Heart right ventricle (tissue), 16 donors: ENCODE data around the gene INAVA. TPM values are rescaled to one million over a fixed set of nuclear protein-coding genes. Genes with fewer than 3 reads are reported as not detected.
A peak's percentile ranks its signal among the peaks of the same experiment; 100 is the strongest.

ENCODE experiments used
- ATAC-seq, 8 donors: fragments of 200-7000 bp; cut with Tn5 transposase; one replicate each; pipeline ENCODE4 v1.9.1; 2020; ENCODE audit warnings: mild to moderate bottlenecking in 8 of 8, moderate library complexity in 8 of 8, moderate number of reproducible peaks in 1 of 8
- DNase-seq, 2 donors: peaks; one replicate each; pipeline ENCODE4 v3.0.0-alpha.2; 2020
- H3K27ac ChIP-seq, 10 donors: fragments of 200-600 bp; sonication (generic) in 2 of 10; one replicate each; pipeline versions ENCODE4 v1.5.0 to v1.8.0; 2020 to 2022; ENCODE audit warnings: mild to moderate bottlenecking in 3 of 10
- H3K27me3 ChIP-seq, 7 donors: fragments of 200-600 bp; one replicate each; pipeline ENCODE4 v1.8.0; 2021 to 2022; ENCODE audit warnings: mild to moderate bottlenecking in 2 of 7
- H3K36me3 ChIP-seq, 9 donors: fragments of 200-600 bp; sonication (generic) in 1 of 9; one replicate each; pipeline versions ENCODE4 v1.5.0 to v1.8.0; 2020 to 2022; ENCODE audit warnings: mild to moderate bottlenecking in 2 of 9
- H3K4me1 ChIP-seq, 9 donors: fragments of 200-600 bp; sonication (generic) in 1 of 9; one replicate each; pipeline versions ENCODE4 v1.5.0 to v1.8.0; 2020 to 2022; ENCODE audit warnings: mild to moderate bottlenecking in 4 of 9
- H3K4me3 ChIP-seq, 10 donors: fragments of 200-600 bp; sonication (generic) in 2 of 10; one replicate each; pipeline versions ENCODE4 v1.5.0 to v1.8.0; 2020 to 2022; ENCODE audit warnings: mild to moderate bottlenecking in 7 of 10, moderate library complexity in 2 of 10
- H3K9me3 ChIP-seq, 11 donors: fragments of 200-600 bp in 10 of 11; sonication (generic) in 2 of 11; one replicate each; pipeline versions ENCODE4 v1.5.0 to v1.8.0; 2013 to 2022; ENCODE audit warnings: mild to moderate bottlenecking in 2 of 11, control low read depth in 1 of 11, moderate library complexity in 1 of 11
- WGBS, 2 donors: extraction: QIAGEN DNeasy Blood & Tissue Kit; methylation state at CpG; one replicate each; pipeline ENCODE4 v1.1.7; 2013; ENCODE audit warnings: inconsistent platforms in 1 of 2; 5-methylcytosine and 5-hydroxymethylcytosine counted together
- intact Hi-C, 10 donors: fragments of 100-400 bp; cut with DNase I; formaldehyde crosslinking; loops; one replicate each; pipeline versions ENCODE4 v1.11.1 to v1.14.2; 2022
- polyA plus RNA-seq, 2 donors: library from polyadenylated mRNA; stranded (reverse); fragments of 200-250 nt; gene quantifications; one replicate each; pipeline ENCODE4 v1.2.3, GENCODE V29; 2013
- total RNA-seq, 10 donors: library from RNA; stranded (reverse); fragmentation: NEBNext Ultra II Directional in 3 of 10; extraction: Animal tissue kit (Norgen Biotek cat#: 25700) in 3 of 10; gene quantifications; one replicate each; pipeline versions ENCODE4 v1.2.1 to v1.2.4, GENCODE V29; 2021 to 2023
- TF ChIP-seq, protein P1 (sequence below), 9 donors: fragments of 200-600 bp; sonication (generic) in 2 of 9; IDR thresholded peaks; one replicate each; pipeline versions ENCODE4 v1.5.0 to v1.8.0; 2021 to 2022; ENCODE audit warnings: antibody characterized with exemption in 9 of 9, mild to moderate bottlenecking in 5 of 9, moderate library complexity in 1 of 9
- donor health status: Arrhythmogenic right ventricular cardiomyopathy.
- donor health status: ischemic (EF 13 %, LVEDD 7.1; RV severe dilation, severe dysfunction).
- donor health status: healthy with polysubstance abuse.
- donor health status: DM: no; HTN: yes; CAD: no.
- donor health status: DM: no; HTN: no; CAD: no.
- donor health status: ischemic (EF 25% LVEDD 6.9; RV normal size, moderate dysfunction).
- donor health status: ischemic (EF 25% LVEDD 5.7; RV mildly dilated, moderate dysfunction).
- donor health status: healthy.
- donor health status: DM: yes; HTN: yes; CAD: no.
- donor health status: Ischemic cardiomyopathy.
- donor health status: ischemic (EF 35%, LVEDD 5.7; RV mildly dilated, moderate dysfunction).
- donor health status: nonischemic (EF 11% LVEDD 7.7; RV severe dilation, severe dysfunction).
- donor health status: DM: yes; HTN: yes; CAD: no.
- donor health status: PGD.
- donor health status: ischemic (EF 29% LVEDD 5.4; RV normal size, mild dysfunction).
- donor health status: nonischemic (EF 23%, LVEDD 6.1; RV moderate dilation, normal function).

Gene INAVA
- total and polyA plus RNA-seq, 12 donors, result 0.01 to 0.29 (median 0.11) TPM; not detected in 7

DNA sequence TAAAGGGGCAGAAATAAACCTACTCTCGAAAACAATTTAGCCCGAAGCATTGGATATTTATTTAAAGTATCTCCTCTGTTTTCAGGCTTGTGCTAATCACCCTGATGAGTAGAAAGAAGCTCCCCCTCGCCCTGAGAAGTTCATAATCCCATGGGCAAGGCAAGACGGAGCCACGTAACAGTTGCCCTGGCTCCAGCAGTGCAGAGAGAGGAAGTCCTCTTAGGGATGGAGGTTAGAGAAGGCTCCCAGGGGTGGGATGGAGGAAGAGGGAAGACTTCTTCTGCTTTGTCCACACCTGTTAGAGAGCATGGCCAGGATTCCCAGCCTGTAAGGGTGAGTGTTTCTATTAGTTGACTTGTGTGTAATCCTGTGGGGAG, 25.3 kb upstream of the INAVA start:
- H3K27ac ChIP-seq, result peak overlapping the region in 1 of 10 donors; percentile 8
- H3K36me3 ChIP-seq, result peaks cover 0 to 12% (median 0%) of the 10 kb centered on the region in 9 donors
- H3K4me1 ChIP-seq, result peaks cover 10 to 19% (median 13%) of the 10 kb centered on the region in 9 donors
- DNase-seq (no peak), ATAC-seq (no peak)
- peaks cover 19 to 58% (median 51%) of the 10 kb centered on the region in 7 donors for H3K27me3 ChIP-seq
- WGBS, 2 donors, result 72 to 78% methylated on average over 5 of the region's 5 CpGs
- TF ChIP-seq, protein P1, sequence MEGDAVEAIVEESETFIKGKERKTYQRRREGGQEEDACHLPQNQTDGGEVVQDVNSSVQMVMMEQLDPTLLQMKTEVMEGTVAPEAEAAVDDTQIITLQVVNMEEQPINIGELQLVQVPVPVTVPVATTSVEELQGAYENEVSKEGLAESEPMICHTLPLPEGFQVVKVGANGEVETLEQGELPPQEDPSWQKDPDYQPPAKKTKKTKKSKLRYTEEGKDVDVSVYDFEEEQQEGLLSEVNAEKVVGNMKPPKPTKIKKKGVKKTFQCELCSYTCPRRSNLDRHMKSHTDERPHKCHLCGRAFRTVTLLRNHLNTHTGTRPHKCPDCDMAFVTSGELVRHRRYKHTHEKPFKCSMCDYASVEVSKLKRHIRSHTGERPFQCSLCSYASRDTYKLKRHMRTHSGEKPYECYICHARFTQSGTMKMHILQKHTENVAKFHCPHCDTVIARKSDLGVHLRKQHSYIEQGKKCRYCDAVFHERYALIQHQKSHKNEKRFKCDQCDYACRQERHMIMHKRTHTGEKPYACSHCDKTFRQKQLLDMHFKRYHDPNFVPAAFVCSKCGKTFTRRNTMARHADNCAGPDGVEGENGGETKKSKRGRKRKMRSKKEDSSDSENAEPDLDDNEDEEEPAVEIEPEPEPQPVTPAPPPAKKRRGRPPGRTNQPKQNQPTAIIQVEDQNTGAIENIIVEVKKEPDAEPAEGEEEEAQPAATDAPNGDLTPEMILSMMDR (IDR thresholded peaks at IDR 0.05), result no peak
- H3K9me3 ChIP-seq, result no peaks in the 10 kb centered on the region
- intact Hi-C loops, result no loop called here
- H3K4me3 ChIP-seq, result no peak overlapping the region

DNA sequence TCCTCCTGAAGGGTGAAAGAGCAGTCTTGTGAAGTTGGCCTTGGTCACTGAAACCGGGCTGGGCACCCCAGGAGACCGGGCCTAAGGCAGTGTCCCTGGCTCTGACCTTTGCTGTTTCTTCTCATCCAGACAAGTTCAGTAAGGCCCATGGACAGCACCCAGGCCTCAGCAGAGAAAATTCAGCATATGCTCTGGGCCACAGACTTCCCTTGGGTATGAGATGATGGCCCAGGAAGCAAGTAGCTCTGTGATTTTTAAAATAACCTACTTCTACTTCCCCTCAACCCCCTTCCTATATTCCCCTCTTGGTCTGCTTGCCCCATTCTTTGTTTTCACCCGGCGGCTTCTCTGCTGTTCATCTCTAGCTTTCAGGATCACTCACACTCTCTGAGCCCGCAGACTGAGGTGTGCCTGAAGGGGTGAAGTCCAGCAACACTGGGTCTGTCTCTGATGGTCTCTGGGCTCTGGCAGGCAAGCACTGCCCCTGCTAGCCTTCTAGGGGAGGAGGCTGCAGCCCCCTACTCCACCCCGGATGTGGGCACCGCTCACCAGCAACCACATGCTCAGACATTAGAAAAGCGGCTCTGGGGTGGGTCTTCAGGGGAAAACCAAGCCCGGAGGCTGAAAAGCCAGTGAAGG, 24.8 kb upstream of the INAVA start:
- WGBS, 2 donors, result 88 to 90% methylated on average over 9 of the region's 9 CpGs
- TF ChIP-seq, protein P1 (IDR thresholded peaks at IDR 0.05), result no peak
- no peaks in the 10 kb centered on the region for H3K9me3 ChIP-seq
- DNase-seq, result no peak
- intact Hi-C loops, result loop anchor here in 1 of 10 donors (10.0 kb wide), 1 partner anchor 175 kb away; no protein-coding TSS in a partner anchor
- no peak overlapping the region for H3K4me3 ChIP-seq
- H3K27me3 ChIP-seq, result peaks cover 19 to 63% (median 56%) of the 10 kb centered on the region in 7 donors
- peak overlapping the region in 1 of 10 donors; percentile 8 for H3K27ac ChIP-seq
- ATAC-seq, result no peak
- H3K36me3 ChIP-seq, result peaks cover 0 to 9% (median 0%) of the 10 kb centered on the region in 9 donors
- peaks cover 10 to 19% (median 13%) of the 10 kb centered on the region in 9 donors for H3K4me1 ChIP-seq

DNA sequence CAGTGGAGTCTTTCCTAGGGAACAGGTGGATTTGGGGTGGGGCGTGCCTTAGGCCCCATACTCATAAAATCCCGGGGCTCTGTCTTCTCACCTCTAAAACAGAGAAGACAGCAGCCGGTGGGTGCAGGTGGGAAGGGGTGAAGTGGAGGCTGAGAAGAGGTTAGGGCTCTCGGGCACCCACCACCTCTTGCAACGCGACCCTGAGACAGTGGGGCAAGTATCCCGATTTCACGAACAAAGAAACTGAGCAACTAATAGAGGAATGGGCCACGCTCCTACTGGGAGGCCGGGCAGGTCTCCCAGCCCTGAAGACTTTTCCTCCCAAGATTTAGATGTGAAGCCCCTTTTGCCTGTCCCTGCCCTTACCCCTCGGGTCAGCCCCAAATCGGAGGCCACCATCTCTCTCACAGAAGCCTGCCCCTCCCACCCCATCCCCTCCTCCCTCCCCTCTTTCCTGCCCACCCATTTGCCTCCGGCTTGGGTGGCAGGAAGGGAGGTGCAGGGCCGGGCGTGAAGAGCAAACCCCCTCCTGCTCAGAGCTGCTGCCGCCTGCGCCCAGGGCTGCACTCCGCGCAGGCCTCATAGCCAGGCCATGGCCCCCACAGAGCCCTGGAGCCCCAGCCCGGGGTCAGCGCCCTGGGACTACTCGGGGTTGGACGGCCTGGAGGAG, 22.1 kb upstream of the INAVA start, which contains the start of gene GPR25:
TSS of gene GPR25 (plus strand) at position 536 of the 670 bp plus-strand sequence. CDS start at position 593, 57 bp downstream.
- 65 to 78% methylated on average over 21 to 23 of the region's 23 CpGs for WGBS, 2 donors
- no peak for DNase-seq
- TF ChIP-seq, protein P1 (IDR thresholded peaks at IDR 0.05), result no peak

DNA sequence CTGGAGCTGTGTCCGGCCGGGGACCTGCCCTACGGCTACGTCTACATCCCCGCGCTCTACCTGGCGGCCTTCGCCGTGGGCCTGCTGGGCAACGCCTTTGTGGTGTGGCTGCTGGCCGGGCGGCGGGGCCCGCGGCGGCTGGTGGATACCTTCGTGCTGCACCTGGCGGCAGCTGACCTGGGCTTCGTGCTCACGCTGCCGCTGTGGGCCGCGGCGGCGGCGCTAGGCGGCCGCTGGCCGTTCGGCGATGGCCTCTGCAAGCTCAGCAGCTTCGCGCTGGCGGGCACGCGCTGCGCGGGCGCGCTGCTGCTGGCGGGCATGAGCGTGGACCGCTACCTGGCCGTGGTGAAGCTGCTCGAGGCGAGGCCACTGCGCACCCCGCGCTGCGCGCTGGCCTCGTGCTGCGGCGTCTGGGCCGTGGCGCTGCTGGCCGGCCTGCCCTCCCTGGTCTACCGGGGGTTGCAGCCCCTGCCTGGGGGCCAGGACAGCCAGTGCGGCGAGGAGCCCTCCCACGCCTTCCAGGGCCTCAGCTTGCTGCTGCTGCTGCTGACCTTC, 21.5 kb upstream of the INAVA start:
- peak overlapping the region; percentile 14 to 49 (median 26) for H3K4me3 ChIP-seq
- H3K27me3 ChIP-seq, result peaks cover 19 to 94% (median 80%) of the 10 kb centered on the region in 7 donors
- no peaks in the 10 kb centered on the region for H3K9me3 ChIP-seq
- TF ChIP-seq, protein P1 (IDR thresholded peaks at IDR 0.05), result no peak
- ATAC-seq, result peak in 4 of 8 donors; percentile 20 to 43 (median 32)
- H3K4me1 ChIP-seq, result peaks cover 8 to 15% (median 12%) of the 10 kb centered on the region in 9 donors
- DNase-seq, result no peak
- H3K36me3 ChIP-seq, result no peaks in the 10 kb centered on the region
- intact Hi-C loops, result loop anchor here in 1 of 10 donors (10.0 kb wide), 1 partner anchor 172 kb away; no protein-coding TSS in a partner anchor
- 8% methylated on average over 56 to 61 of the region's 61 CpGs for WGBS, 2 donors
- H3K27ac ChIP-seq, result no peak overlapping the region

More for the DNA sequence above, 22.1 kb upstream of the INAVA start, which contains the start of gene GPR25:
- intact Hi-C loops, result loop anchor here in 1 of 10 donors (10.0 kb wide), 1 partner anchor 172 kb away; no protein-coding TSS in a partner anchor
- no peaks in the 10 kb centered on the region for H3K36me3 ChIP-seq
- H3K27me3 ChIP-seq, result peaks cover 19 to 89% (median 74%) of the 10 kb centered on the region in 7 donors
- H3K27ac ChIP-seq, result no peak within 1 kb of the TSS
- no peaks in the 10 kb centered on the region for H3K9me3 ChIP-seq
- peaks cover 8 to 15% (median 12%) of the 10 kb centered on the region in 9 donors for H3K4me1 ChIP-seq
- peak in 2 of 8 donors; percentile 19 to 58 for ATAC-seq
- peak within 1 kb of the TSS; percentile 14 to 49 (median 26) for H3K4me3 ChIP-seq
